Neural progenitor cell (in vitro differentiated cells): ENCODE measurements around the gene FAT1. TPM values are rescaled to one million over a fixed set of nuclear protein-coding genes. Genes with fewer than 3 reads are reported as not detected.

Experiments
- DNase-seq: peaks from one replicate; pipeline ENCODE4 v3.0.0-alpha.2; 2016; ENCODE audit warnings: low spot score
- H2AFZ ChIP-seq: fragments of 200-600 bp; sonication (generic); replicated peaks from 2 replicates; pipeline ENCODE4 v1.6.1; 2016; ENCODE audit warnings: antibody characterized with exemption
- H3F3A ChIP-seq: fragments of 200-600 bp; sonication (generic); 2 replicates; pipeline ENCODE4 v1.6.1; 2016; ENCODE audit warnings: antibody characterized with exemption, low read depth
- H3K27ac ChIP-seq: fragments of 200-600 bp; sonication (generic); 2 replicates; pipeline ENCODE4 v1.5.1; 2016; ENCODE audit warnings: mild to moderate bottlenecking
- H3K27me3 ChIP-seq: fragments of 200-600 bp; sonication (generic); 2 replicates; pipeline ENCODE4 v1.6.1; 2016; ENCODE audit warnings: mild to moderate bottlenecking, moderate library complexity
- H3K36me3 ChIP-seq: fragments of 200-600 bp; sonication (generic); 2 replicates; pipeline ENCODE4 v1.5.1; 2016
- H3K4me1 ChIP-seq: fragments of 200-600 bp; sonication (generic); 2 replicates; pipeline ENCODE4 v1.6.1; 2016; ENCODE audit warnings: mixed run types
- H3K4me2 ChIP-seq: fragments of 200-600 bp; sonication (generic); 2 replicates; pipeline ENCODE4 v1.6.1; 2016
- H3K4me3 ChIP-seq: fragments of 200-600 bp; sonication (generic); 2 replicates; pipeline ENCODE4 v1.5.1; 2016
- H3K79me2 ChIP-seq: fragments of 200-600 bp; sonication (generic); 2 replicates; pipeline ENCODE4 v1.6.1; 2016; ENCODE audit warnings: low read depth
- H3K9ac ChIP-seq: fragments of 200-600 bp; sonication (generic); 2 replicates; pipeline ENCODE4 v1.6.1; 2016
- H3K9me3 ChIP-seq: fragments of 200-600 bp; sonication (generic); 2 replicates; pipeline ENCODE4 v1.5.1; 2016; ENCODE audit warnings: low read depth
- H4K20me1 ChIP-seq: fragments of 200-600 bp; sonication (generic); 2 replicates; pipeline ENCODE4 v1.6.1; 2016; ENCODE audit warnings: low read depth
- H3K27ac Mint-ChIP-seq: 3 replicates; pipeline ENCODE4 v1.8.0; 2021; ENCODE audit warnings: mixed read lengths
- H3K27me3 Mint-ChIP-seq: 2 replicates; pipeline ENCODE4 v1.8.0; 2022; ENCODE audit warnings: low read depth, mild to moderate bottlenecking, inconsistent platforms, moderate library complexity, mixed read lengths; ENCODE audit not compliant: insufficient read depth
- H3K36me3 Mint-ChIP-seq: 3 replicates; pipeline ENCODE4 v1.8.0; 2021; ENCODE audit warnings: mixed read lengths
- H3K4me1 Mint-ChIP-seq: 3 replicates; pipeline ENCODE4 v1.8.0; 2021; ENCODE audit warnings: mixed read lengths
- H3K4me3 Mint-ChIP-seq: 3 replicates; pipeline ENCODE4 v1.8.0; 2021; ENCODE audit warnings: mild to moderate bottlenecking, moderate library complexity, mixed read lengths
- H3K9me3 Mint-ChIP-seq: 3 replicates; pipeline ENCODE4 v1.8.0; 2020; ENCODE audit warnings: mixed read lengths
- EZH2 ChIP-seq: fragments of 200-600 bp; sonication (generic); IDR thresholded peaks from 2 replicates; pipeline ENCODE4 v1.6.1; 2017; ENCODE audit warnings: antibody characterized with exemption, mild to moderate bottlenecking, moderate library complexity
- EZH2phosphoT487 ChIP-seq: fragments of 200-600 bp; sonication (generic); IDR thresholded peaks from 2 replicates; pipeline ENCODE4 v1.6.1; 2017; ENCODE audit warnings: antibody characterized with exemption
- total RNA-seq: library from RNA; depleted of rRNA; stranded (reverse); fragments of >200 nt; gene quantifications from 2 replicates; pipeline ENCODE4 v1.2.3, GENCODE V29; 2015; ENCODE audit warnings: low replicate concordance
- TF ChIP-seq, protein P1 (sequence below): fragments of 200-600 bp; sonication (generic); IDR thresholded peaks from 2 replicates; pipeline ENCODE4 v1.5.1; 2017; ENCODE audit warnings: antibody characterized with exemption, mild to moderate bottlenecking

FAT1 gene
- total RNA-seq, 1 donor from 2014 or later = 517 TPM

GRCh38 chr4:186563761-186564160, 159.9 kb downstream of the FAT1 start:
- Histone ChIP-seq H3K4me2 (no peak overlapping the region), H3K9me3 (no peaks in the 10 kb centered on the region), H4K20me1 (no peaks in the 10 kb centered on the region), H3K27ac (no peak overlapping the region), H3K36me3 (no peaks in the 10 kb centered on the region), H2AFZ (no peak overlapping the region), H3F3A (no peaks in the 10 kb centered on the region), H3K4me3 (no peak overlapping the region), H3K27me3 (no peaks in the 10 kb centered on the region), H3K9ac (no peak overlapping the region), H3K79me2 (no peaks in the 10 kb centered on the region), H3K4me1 (no peaks in the 10 kb centered on the region)
- DNase-seq = no peak
- TF ChIP-seq EZH2phosphoT487 = no peak
- TF ChIP-seq, protein P1, sequence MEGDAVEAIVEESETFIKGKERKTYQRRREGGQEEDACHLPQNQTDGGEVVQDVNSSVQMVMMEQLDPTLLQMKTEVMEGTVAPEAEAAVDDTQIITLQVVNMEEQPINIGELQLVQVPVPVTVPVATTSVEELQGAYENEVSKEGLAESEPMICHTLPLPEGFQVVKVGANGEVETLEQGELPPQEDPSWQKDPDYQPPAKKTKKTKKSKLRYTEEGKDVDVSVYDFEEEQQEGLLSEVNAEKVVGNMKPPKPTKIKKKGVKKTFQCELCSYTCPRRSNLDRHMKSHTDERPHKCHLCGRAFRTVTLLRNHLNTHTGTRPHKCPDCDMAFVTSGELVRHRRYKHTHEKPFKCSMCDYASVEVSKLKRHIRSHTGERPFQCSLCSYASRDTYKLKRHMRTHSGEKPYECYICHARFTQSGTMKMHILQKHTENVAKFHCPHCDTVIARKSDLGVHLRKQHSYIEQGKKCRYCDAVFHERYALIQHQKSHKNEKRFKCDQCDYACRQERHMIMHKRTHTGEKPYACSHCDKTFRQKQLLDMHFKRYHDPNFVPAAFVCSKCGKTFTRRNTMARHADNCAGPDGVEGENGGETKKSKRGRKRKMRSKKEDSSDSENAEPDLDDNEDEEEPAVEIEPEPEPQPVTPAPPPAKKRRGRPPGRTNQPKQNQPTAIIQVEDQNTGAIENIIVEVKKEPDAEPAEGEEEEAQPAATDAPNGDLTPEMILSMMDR = no peak
- Mint-ChIP-seq H3K9me3 (peaks cover 5% of the 10 kb centered on the region), H3K4me1 (no peaks in the 10 kb centered on the region), H3K4me3 (no peak overlapping the region), H3K27me3 (no peaks in the 10 kb centered on the region), H3K27ac (no peak overlapping the region), H3K36me3 (no peaks in the 10 kb centered on the region)

DNA sequence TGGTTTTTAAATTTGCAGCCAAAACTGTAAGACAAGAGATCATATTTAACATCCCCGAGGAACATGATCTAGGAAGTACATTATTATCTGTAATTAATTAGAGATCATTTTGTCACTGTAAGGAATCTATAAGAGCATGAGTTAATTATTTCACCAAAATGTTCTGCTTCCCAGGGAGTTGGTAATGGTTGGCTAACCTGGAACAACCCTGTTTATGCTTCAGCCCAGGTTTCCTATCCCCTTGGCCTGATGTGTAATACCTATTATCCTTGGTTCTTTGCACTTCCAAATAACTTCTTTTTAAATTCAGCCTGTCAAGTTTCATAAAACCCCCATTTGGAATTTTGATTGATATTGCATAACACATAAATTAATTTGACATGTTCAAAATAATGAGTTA, 161.9 kb downstream of the FAT1 start:
- Histone ChIP-seq H3K27me3 (no peaks in the 10 kb centered on the region), H3K36me3 (no peaks in the 10 kb centered on the region), H4K20me1 (no peaks in the 10 kb centered on the region), H3K4me1 (no peaks in the 10 kb centered on the region), H3K4me3 (no peak overlapping the region), H3F3A (no peaks in the 10 kb centered on the region), H3K4me2 (no peak overlapping the region), H3K9me3 (no peaks in the 10 kb centered on the region), H3K27ac (no peak overlapping the region), H2AFZ (no peak overlapping the region), H3K79me2 (no peaks in the 10 kb centered on the region), H3K9ac (no peak overlapping the region)
- Mint-ChIP-seq H3K9me3 (peaks cover 5% of the 10 kb centered on the region), H3K4me3 (no peak overlapping the region), H3K27ac (no peak overlapping the region), H3K27me3 (no peaks in the 10 kb centered on the region), H3K36me3 (no peaks in the 10 kb centered on the region), H3K4me1 (no peaks in the 10 kb centered on the region)
- DNase-seq = no peak
- TF ChIP-seq, protein P1 = no peak
- TF ChIP-seq EZH2phosphoT487 (no peak), EZH2 (no peak)

DNA sequence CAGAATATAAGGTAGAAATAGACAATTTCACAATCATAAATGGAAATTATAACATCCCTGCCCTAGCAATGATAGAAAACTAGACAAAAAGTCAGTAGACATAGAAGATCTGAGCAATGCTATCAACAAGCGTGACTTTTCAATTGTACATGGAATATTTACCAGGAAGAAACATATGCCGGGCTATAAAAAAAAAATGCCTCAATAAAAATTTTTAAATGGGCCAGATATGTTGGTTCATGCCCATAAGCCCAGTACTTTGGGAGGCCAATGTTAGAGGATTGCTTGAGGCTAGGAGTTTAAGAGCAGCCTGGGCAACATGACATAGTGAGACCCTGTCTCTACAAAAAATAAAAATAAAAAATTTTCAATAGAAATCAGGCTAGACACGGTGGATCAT, 163.0 kb downstream of the FAT1 start:
- H3K9ac ChIP-seq = no peak overlapping the region
- TF ChIP-seq EZH2 (no peak), EZH2phosphoT487 (no peak)
- TF ChIP-seq, protein P1 = no peak
- H3K27ac ChIP-seq = no peak overlapping the region
- H3K27me3 ChIP-seq = peaks cover 7% of the 10 kb centered on the region
- H3K79me2 ChIP-seq = no peaks in the 10 kb centered on the region
- Mint-ChIP-seq H3K27ac (no peak overlapping the region), H3K27me3 (peaks cover 2% of the 10 kb centered on the region), H3K36me3 (no peaks in the 10 kb centered on the region), H3K9me3 (peaks cover 5% of the 10 kb centered on the region), H3K4me1 (peaks cover 2% of the 10 kb centered on the region), H3K4me3 (no peak overlapping the region)
- H2AFZ ChIP-seq = no peak overlapping the region
- H3K9me3 ChIP-seq = no peaks in the 10 kb centered on the region
- H3K4me3 ChIP-seq = no peak overlapping the region
- H4K20me1 ChIP-seq = no peaks in the 10 kb centered on the region
- H3K4me2 ChIP-seq = no peak overlapping the region
- no peaks in the 10 kb centered on the region for H3K4me1 ChIP-seq
- H3F3A ChIP-seq = no peaks in the 10 kb centered on the region
- no peak for DNase-seq
- H3K36me3 ChIP-seq = no peaks in the 10 kb centered on the region
